Neural crest cell (in vitro differentiated cells): ENCODE data around the gene FUNDC2. TPM values are rescaled to one million over a fixed set of nuclear protein-coding genes. Genes with fewer than 3 reads are reported as not detected.

Experiments
- DNase-seq: peaks from one replicate; pipeline ENCODE4 v3.0.0; 2021; ENCODE audit warnings: low read depth, mixed read lengths, low spot score
- H3K27ac Mint-ChIP-seq: one replicate; pipeline ENCODE4 v1.8.0; 2021; ENCODE audit warnings: mild to moderate bottlenecking, mixed read lengths; ENCODE audit not compliant: unreplicated experiment
- H3K27me3 Mint-ChIP-seq: 2 replicates; pipeline ENCODE4 v1.8.0; 2021; ENCODE audit warnings: low read depth, mild to moderate bottlenecking, mixed read lengths
- H3K36me3 Mint-ChIP-seq: 2 replicates; pipeline ENCODE4 v1.8.0; 2021; ENCODE audit warnings: low read depth, mild to moderate bottlenecking, mixed read lengths
- H3K4me1 Mint-ChIP-seq: 2 replicates; pipeline ENCODE4 v1.8.0; 2021; ENCODE audit warnings: mixed read lengths
- H3K4me3 Mint-ChIP-seq: one replicate; pipeline ENCODE4 v1.8.0; 2021; ENCODE audit warnings: mild to moderate bottlenecking, mixed read lengths
- H3K9me3 Mint-ChIP-seq: 2 replicates; pipeline ENCODE4 v1.8.0; 2021; ENCODE audit warnings: mixed read lengths
- CTCF ChIP-seq: fragments of 200-600 bp; sonication (generic); conservative IDR thresholded peaks from 2 replicates; pipeline ENCODE4 v1.5.0; 2021; ENCODE audit warnings: antibody characterized with exemption, mild to moderate bottlenecking
- total RNA-seq: library from RNA; stranded (reverse); gene quantifications from 2 replicates; pipeline ENCODE4 v1.2.1, GENCODE V29; 2021

Gene FUNDC2
- total RNA-seq, 1 donor from 2014 or later = 105 TPM

- Mint-ChIP-seq H3K4me3 (no peak overlapping the region), H3K4me1 (no peaks in the 10 kb centered on the region), H3K27ac (no peak overlapping the region), H3K36me3 (peaks cover 20% of the 10 kb centered on the region), H3K9me3 (peaks cover 5% of the 10 kb centered on the region), H3K27me3 (no peaks in the 10 kb centered on the region)
- TF ChIP-seq CTCF = no peak
- no peak for DNase-seq
Observed at GRCh38 chrX:155105919-155106318, 79.3 kb downstream of the FUNDC2 start.

DNA sequence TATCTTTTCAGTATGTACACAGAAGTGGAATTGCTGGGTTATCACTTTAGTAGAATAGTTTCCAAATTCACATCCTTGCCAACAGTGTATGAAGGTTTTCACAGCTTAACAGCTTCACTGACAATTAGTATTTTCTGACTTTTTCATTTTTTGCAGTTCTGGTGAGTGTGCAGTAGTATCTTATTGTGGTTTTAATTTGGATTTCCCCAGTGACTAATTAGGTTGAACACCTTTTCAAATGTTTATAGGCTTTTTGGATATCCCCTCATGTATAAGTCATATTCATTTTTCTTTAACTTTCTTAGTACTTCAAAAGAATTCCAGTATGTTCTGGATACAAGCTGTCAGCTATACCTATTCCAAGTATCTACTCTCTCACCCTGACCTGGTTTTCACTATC, 81.8 kb downstream of the FUNDC2 start:
- TF ChIP-seq CTCF = no peak
- Mint-ChIP-seq H3K27ac (no peak overlapping the region), H3K4me3 (no peak overlapping the region), H3K27me3 (no peaks in the 10 kb centered on the region), H3K36me3 (peaks cover 32% of the 10 kb centered on the region), H3K4me1 (no peaks in the 10 kb centered on the region), H3K9me3 (peaks cover 5% of the 10 kb centered on the region)
- DNase-seq = no peak

Other genes with a start within 250 kb of the FUNDC2 start
- gene MPP1, start 221.4 kb upstream of the FUNDC2 start, total RNA-seq = 12.7 and 13.2 TPM in 2 replicates
- not detected in 2 replicates for gene SMIM9, start 192.2 kb upstream of the FUNDC2 start, total RNA-seq
- 12.7 and 13.0 TPM in 2 replicates for gene F8A1, start 140.5 kb upstream of the FUNDC2 start, total RNA-seq
- gene F8, start 4.1 kb upstream of the FUNDC2 start, total RNA-seq = 2.1 and 2.3 TPM in 2 replicates
- gene CMC4, start 44.3 kb downstream of the FUNDC2 start, total RNA-seq = 4.3 and 7.8 TPM in 2 replicates
- gene MTCP1, start 44.3 kb downstream of the FUNDC2 start, total RNA-seq = 10.7 and 15.3 TPM in 2 replicates
- gene BRCC3, start 44.7 kb downstream of the FUNDC2 start, total RNA-seq = 31.4 and 36.0 TPM in 2 replicates
- gene VBP1, start 189.6 kb downstream of the FUNDC2 start, total RNA-seq = 72.4 and 76.9 TPM in 2 replicates
- 6.5 and 7.3 TPM in 2 replicates for gene RAB39B, start 237.6 kb downstream of the FUNDC2 start, total RNA-seq